Measurements from ENCODE around the gene SCTR. TPM values are rescaled to one million over a fixed set of nuclear protein-coding genes. Genes with fewer than 3 reads are reported as not detected.

Gene SCTR
- total RNA-seq, 1 experiment from 2014 or later, result not detected

DNA sequence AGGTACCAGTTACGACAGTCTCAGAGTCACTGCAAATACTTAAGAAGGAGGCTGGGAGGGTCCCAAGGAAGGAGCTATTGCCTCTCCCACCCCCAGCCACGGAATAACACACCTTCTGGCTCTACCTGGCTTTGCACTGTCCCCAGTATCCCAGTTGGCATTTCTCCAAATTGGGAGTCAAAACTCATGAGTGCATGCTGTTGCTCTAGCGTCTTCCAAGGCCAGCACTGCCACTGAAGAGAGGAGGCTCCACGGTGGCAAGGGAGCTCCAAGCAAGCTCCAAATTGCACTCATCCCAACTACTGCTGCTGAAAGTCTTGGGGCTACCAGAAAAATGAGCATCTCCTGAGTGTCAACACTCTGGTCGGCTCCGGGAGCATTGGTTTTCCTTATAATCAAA is 1.6 kb downstream of the SCTR start:
- Mint-ChIP-seq H3K4me1 (peaks cover 21% of the 10 kb centered on the region), H3K36me3 (no peaks in the 10 kb centered on the region), H3K27me3 (ENCODE audit: low read depth) (peaks cover 68% of the 10 kb centered on the region), H3K9me3 (no peaks in the 10 kb centered on the region), H3K27ac (no peak overlapping the region), H3K4me3 (peak overlapping the region; percentile 37; the same call in 1 of the 2 replicates)
- ChIA-PET POLR2A (interaction anchor here (1.3 kb wide), 1 partner anchor 88 kb away, joined by 4 read pairs; no protein-coding TSS in a partner anchor), CTCF (interaction anchor here (0.7 kb wide), 1 partner anchor 42 kb away, joined by 3 read pairs; no protein-coding TSS in a partner anchor)
- no peak for ATAC-seq
- TF ChIP-seq, protein P1, sequence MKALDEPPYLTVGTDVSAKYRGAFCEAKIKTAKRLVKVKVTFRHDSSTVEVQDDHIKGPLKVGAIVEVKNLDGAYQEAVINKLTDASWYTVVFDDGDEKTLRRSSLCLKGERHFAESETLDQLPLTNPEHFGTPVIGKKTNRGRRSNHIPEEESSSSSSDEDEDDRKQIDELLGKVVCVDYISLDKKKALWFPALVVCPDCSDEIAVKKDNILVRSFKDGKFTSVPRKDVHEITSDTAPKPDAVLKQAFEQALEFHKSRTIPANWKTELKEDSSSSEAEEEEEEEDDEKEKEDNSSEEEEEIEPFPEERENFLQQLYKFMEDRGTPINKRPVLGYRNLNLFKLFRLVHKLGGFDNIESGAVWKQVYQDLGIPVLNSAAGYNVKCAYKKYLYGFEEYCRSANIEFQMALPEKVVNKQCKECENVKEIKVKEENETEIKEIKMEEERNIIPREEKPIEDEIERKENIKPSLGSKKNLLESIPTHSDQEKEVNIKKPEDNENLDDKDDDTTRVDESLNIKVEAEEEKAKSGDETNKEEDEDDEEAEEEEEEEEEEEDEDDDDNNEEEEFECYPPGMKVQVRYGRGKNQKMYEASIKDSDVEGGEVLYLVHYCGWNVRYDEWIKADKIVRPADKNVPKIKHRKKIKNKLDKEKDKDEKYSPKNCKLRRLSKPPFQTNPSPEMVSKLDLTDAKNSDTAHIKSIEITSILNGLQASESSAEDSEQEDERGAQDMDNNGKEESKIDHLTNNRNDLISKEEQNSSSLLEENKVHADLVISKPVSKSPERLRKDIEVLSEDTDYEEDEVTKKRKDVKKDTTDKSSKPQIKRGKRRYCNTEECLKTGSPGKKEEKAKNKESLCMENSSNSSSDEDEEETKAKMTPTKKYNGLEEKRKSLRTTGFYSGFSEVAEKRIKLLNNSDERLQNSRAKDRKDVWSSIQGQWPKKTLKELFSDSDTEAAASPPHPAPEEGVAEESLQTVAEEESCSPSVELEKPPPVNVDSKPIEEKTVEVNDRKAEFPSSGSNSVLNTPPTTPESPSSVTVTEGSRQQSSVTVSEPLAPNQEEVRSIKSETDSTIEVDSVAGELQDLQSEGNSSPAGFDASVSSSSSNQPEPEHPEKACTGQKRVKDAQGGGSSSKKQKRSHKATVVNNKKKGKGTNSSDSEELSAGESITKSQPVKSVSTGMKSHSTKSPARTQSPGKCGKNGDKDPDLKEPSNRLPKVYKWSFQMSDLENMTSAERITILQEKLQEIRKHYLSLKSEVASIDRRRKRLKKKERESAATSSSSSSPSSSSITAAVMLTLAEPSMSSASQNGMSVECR (CRISPR knock-in tag; IDR thresholded peaks at IDR 0.05; ENCODE audit: borderline replicate concordance), result no peak
- TF ChIP-seq ZNF423 (CRISPR knock-in tag; IDR thresholded peaks at IDR 0.05), result no peak
- DNase-seq (ENCODE audit: low spot score), result no peak

DNA sequence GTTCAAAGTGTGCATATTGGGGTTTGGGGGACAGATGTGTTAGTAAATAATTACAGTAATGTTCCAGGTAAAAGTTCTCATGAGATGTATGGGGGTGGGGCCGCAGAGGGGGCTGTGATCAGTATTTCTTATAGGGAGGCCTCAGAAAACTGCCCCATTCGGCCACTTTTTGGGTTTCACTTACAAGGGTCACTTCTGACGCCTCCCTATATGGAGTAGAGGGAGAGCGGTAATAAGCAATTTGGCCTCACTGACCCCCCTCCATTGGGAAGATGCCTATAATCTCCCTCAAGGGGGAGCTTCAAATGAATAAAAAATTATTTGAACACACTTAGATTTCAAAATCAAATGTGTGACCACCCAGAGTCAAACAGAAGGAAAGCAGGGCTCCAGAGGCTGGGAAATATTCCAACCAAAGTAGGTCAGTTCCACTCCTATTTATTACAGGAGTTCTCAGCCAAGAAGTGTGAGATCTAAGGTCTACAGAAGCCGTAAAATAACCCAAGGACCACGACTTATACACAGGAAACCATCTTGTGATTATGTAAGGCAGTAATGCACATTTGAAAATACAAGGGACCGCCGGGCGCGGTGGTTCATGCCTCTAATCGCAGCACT is 2.7 kb downstream of the SCTR start:
- no peaks in the 10 kb centered on the region for H3K9me3 Mint-ChIP-seq
- no peak overlapping the region for H3K4me3 Mint-ChIP-seq
- POLR2A ChIA-PET, result no interaction called here
- H3K36me3 Mint-ChIP-seq, result no peaks in the 10 kb centered on the region
- CTCF ChIA-PET, result no interaction called here
- DNase-seq (ENCODE audit: low spot score) (no peak), ATAC-seq (no peak)
- H3K4me1 Mint-ChIP-seq, result peaks cover 9% of the 10 kb centered on the region
- H3K27ac Mint-ChIP-seq, result no peak overlapping the region
- peaks cover 68% of the 10 kb centered on the region for H3K27me3 Mint-ChIP-seq (ENCODE audit: low read depth)
- TF ChIP-seq CREB1 (CRISPR knock-in tag; IDR thresholded peaks at IDR 0.05) (no peak), JUN (CRISPR knock-in tag; IDR thresholded peaks at IDR 0.05) (no peak), TEAD1 (CRISPR knock-in tag; IDR thresholded peaks at IDR 0.05) (no peak), CREM (CRISPR knock-in tag; IDR thresholded peaks at IDR 0.05) (no peak), ELF4 (CRISPR knock-in tag; IDR thresholded peaks at IDR 0.05; ENCODE audit: low read depth) (no peak), ZNF263 (CRISPR knock-in tag; IDR thresholded peaks at IDR 0.05; ENCODE audit: low read depth) (no peak), ZNF416 (CRISPR knock-in tag; IDR thresholded peaks at IDR 0.05) (no peak), KAT7 (CRISPR knock-in tag; IDR thresholded peaks at IDR 0.05; ENCODE audit: borderline replicate concordance) (no peak), IRF2 (CRISPR knock-in tag; IDR thresholded peaks at IDR 0.05; ENCODE audit: borderline replicate concordance, low read depth) (no peak), NR2C2 (CRISPR knock-in tag; IDR thresholded peaks at IDR 0.05) (no peak), SOX15 (CRISPR knock-in tag; IDR thresholded peaks at IDR 0.05) (no peak)
- TF ChIP-seq, protein P2, sequence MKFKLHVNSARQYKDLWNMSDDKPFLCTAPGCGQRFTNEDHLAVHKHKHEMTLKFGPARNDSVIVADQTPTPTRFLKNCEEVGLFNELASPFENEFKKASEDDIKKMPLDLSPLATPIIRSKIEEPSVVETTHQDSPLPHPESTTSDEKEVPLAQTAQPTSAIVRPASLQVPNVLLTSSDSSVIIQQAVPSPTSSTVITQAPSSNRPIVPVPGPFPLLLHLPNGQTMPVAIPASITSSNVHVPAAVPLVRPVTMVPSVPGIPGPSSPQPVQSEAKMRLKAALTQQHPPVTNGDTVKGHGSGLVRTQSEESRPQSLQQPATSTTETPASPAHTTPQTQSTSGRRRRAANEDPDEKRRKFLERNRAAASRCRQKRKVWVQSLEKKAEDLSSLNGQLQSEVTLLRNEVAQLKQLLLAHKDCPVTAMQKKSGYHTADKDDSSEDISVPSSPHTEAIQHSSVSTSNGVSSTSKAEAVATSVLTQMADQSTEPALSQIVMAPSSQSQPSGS (CRISPR knock-in tag; IDR thresholded peaks at IDR 0.05; ENCODE audit: borderline replicate concordance, low read depth), result no peak
- TF ChIP-seq, protein P3, sequence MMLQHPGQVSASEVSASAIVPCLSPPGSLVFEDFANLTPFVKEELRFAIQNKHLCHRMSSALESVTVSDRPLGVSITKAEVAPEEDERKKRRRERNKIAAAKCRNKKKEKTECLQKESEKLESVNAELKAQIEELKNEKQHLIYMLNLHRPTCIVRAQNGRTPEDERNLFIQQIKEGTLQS (CRISPR knock-in tag; conservative IDR thresholded peaks at IDR 0.05), result no peak
- TF ChIP-seq, protein P4, sequence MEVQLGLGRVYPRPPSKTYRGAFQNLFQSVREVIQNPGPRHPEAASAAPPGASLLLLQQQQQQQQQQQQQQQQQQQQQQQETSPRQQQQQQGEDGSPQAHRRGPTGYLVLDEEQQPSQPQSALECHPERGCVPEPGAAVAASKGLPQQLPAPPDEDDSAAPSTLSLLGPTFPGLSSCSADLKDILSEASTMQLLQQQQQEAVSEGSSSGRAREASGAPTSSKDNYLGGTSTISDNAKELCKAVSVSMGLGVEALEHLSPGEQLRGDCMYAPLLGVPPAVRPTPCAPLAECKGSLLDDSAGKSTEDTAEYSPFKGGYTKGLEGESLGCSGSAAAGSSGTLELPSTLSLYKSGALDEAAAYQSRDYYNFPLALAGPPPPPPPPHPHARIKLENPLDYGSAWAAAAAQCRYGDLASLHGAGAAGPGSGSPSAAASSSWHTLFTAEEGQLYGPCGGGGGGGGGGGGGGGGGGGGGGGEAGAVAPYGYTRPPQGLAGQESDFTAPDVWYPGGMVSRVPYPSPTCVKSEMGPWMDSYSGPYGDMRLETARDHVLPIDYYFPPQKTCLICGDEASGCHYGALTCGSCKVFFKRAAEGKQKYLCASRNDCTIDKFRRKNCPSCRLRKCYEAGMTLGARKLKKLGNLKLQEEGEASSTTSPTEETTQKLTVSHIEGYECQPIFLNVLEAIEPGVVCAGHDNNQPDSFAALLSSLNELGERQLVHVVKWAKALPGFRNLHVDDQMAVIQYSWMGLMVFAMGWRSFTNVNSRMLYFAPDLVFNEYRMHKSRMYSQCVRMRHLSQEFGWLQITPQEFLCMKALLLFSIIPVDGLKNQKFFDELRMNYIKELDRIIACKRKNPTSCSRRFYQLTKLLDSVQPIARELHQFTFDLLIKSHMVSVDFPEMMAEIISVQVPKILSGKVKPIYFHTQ (CRISPR knock-in tag; IDR thresholded peaks at IDR 0.05), result no peak
- TF ChIP-seq, protein P5, sequence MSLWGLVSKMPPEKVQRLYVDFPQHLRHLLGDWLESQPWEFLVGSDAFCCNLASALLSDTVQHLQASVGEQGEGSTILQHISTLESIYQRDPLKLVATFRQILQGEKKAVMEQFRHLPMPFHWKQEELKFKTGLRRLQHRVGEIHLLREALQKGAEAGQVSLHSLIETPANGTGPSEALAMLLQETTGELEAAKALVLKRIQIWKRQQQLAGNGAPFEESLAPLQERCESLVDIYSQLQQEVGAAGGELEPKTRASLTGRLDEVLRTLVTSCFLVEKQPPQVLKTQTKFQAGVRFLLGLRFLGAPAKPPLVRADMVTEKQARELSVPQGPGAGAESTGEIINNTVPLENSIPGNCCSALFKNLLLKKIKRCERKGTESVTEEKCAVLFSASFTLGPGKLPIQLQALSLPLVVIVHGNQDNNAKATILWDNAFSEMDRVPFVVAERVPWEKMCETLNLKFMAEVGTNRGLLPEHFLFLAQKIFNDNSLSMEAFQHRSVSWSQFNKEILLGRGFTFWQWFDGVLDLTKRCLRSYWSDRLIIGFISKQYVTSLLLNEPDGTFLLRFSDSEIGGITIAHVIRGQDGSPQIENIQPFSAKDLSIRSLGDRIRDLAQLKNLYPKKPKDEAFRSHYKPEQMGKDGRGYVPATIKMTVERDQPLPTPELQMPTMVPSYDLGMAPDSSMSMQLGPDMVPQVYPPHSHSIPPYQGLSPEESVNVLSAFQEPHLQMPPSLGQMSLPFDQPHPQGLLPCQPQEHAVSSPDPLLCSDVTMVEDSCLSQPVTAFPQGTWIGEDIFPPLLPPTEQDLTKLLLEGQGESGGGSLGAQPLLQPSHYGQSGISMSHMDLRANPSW (CRISPR knock-in tag; conservative IDR thresholded peaks at IDR 0.05; ENCODE audit: low read depth), result no peak
- TF ChIP-seq, protein P6, sequence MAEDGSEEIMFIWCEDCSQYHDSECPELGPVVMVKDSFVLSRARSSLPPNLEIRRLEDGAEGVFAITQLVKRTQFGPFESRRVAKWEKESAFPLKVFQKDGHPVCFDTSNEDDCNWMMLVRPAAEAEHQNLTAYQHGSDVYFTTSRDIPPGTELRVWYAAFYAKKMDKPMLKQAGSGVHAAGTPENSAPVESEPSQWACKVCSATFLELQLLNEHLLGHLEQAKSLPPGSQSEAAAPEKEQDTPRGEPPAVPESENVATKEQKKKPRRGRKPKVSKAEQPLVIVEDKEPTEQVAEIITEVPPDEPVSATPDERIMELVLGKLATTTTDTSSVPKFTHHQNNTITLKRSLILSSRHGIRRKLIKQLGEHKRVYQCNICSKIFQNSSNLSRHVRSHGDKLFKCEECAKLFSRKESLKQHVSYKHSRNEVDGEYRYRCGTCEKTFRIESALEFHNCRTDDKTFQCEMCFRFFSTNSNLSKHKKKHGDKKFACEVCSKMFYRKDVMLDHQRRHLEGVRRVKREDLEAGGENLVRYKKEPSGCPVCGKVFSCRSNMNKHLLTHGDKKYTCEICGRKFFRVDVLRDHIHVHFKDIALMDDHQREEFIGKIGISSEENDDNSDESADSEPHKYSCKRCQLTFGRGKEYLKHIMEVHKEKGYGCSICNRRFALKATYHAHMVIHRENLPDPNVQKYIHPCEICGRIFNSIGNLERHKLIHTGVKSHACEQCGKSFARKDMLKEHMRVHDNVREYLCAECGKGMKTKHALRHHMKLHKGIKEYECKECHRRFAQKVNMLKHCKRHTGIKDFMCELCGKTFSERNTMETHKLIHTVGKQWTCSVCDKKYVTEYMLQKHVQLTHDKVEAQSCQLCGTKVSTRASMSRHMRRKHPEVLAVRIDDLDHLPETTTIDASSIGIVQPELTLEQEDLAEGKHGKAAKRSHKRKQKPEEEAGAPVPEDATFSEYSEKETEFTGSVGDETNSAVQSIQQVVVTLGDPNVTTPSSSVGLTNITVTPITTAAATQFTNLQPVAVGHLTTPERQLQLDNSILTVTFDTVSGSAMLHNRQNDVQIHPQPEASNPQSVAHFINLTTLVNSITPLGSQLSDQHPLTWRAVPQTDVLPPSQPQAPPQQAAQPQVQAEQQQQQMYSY (CRISPR knock-in tag; IDR thresholded peaks at IDR 0.05), result no peak
